SK-N-SH (cell line): ENCODE results near the gene ZNF502. TPM values are rescaled to one million over a fixed set of nuclear protein-coding genes. Genes with fewer than 3 reads are reported as not detected.

Experiments
- CTCF ChIA-PET: fragments of 300-600, 350-600 bp; formaldehyde crosslinking; extraction: SDS; loops from one replicate; lab custom pipeline; 2021; lab: Yijun Ruan, JAX
- POLR2A ChIA-PET: fragments of 350-600 bp; sonication (Branson Sonifier 250); formaldehyde crosslinking; extraction: SDS; loops from one replicate; lab custom pipeline; 2020; ENCODE audit warnings: antibody characterized with exemption, inconsistent platforms; lab: Yijun Ruan, JAX
- DNase-seq: peaks from one replicate; pipeline ENCODE4 v3.0.0; 2012
- H2AFZ ChIP-seq: fragments of 200-600 bp; sonication (generic); 2 replicates; pipeline ENCODE4 v1.8.1; 2016; ENCODE audit warnings: antibody characterized with exemption, mild to moderate bottlenecking, low read depth
- H3F3A ChIP-seq: fragments of 200-600 bp; sonication (generic); replicated peaks from 2 replicates; pipeline ENCODE3; 2016; ENCODE audit warnings: antibody characterized with exemption, mild to moderate bottlenecking; ENCODE audit not compliant: insufficient read depth
- H3K27ac ChIP-seq, 2 experiments: fragments of 200-500 bp in 1 of 2; fragments of 200-600 bp in 1 of 2; sonication (Bioruptor generic) in 1 of 2; sonication (generic), shearing (Covaris generic) in 1 of 2; 2 replicates each; pipeline versions ENCODE4 v1.5.1 to v1.6.1; 2014 to 2016; ENCODE audit warnings: low read depth in 2 of 2, inconsistent platforms in 1 of 2, low read length in 1 of 2, mild to moderate bottlenecking in 1 of 2, mixed read lengths in 1 of 2
- H3K27me3 ChIP-seq: fragments of 200-600 bp; sonication (generic), shearing (Covaris generic); 2 replicates; pipeline ENCODE4 v1.6.1; 2016; ENCODE audit warnings: mixed run types; ENCODE audit not compliant: insufficient read depth
- H3K36me3 ChIP-seq, 2 experiments: fragments of 200-500 bp in 1 of 2; fragments of 200-600 bp in 1 of 2; sonication (Bioruptor generic) in 1 of 2; sonication (generic) in 1 of 2; replicated peaks in 1 of 2; 2 replicates each; pipeline versions ENCODE3 to v1.5.1; 2014 to 2016; ENCODE audit warnings: low read length in 1 of 2, mild to moderate bottlenecking in 1 of 2; ENCODE audit not compliant: insufficient read depth in 2 of 2, control insufficient read depth in 1 of 2
- H3K4me1 ChIP-seq, 2 experiments: fragments of 200-500 bp in 1 of 2; fragments of 200-600 bp in 1 of 2; sonication (Bioruptor generic) in 1 of 2; sonication (generic), shearing (Covaris generic) in 1 of 2; 2 replicates each; pipeline versions ENCODE4 v1.5.1 to v1.6.1; 2014 to 2016; ENCODE audit warnings: low read depth in 1 of 2, low read length in 1 of 2, mixed run types in 1 of 2; ENCODE audit not compliant: insufficient read depth in 2 of 2, control insufficient read depth in 1 of 2
- H3K4me2 ChIP-seq: fragments of 200-600 bp; sonication (generic), shearing (Covaris generic); 2 replicates; pipeline ENCODE4 v1.6.1; 2017; ENCODE audit warnings: mixed run types
- H3K4me3 ChIP-seq, 2 experiments: fragments of 200-500 bp in 1 of 2; fragments of 200-600 bp in 1 of 2; sonication (Bioruptor generic) in 1 of 2; sonication (generic), shearing (Covaris generic) in 1 of 2; 2 replicates each; pipeline versions ENCODE4 v1.5.1 to v1.8.1; 2014 to 2016; ENCODE audit warnings: low read depth in 2 of 2, inconsistent platforms in 1 of 2, low read length in 1 of 2, mild to moderate bottlenecking in 1 of 2, mixed read lengths in 1 of 2, moderate library complexity in 1 of 2
- H3K79me2 ChIP-seq: fragments of 200-600 bp; sonication (generic); 2 replicates; pipeline ENCODE4 v1.8.1; 2017; ENCODE audit warnings: mild to moderate bottlenecking; ENCODE audit not compliant: insufficient read depth
- H3K9ac ChIP-seq: fragments of 200-600 bp; sonication (generic); 2 replicates; pipeline ENCODE4 v1.6.1; 2017; ENCODE audit warnings: mixed run types
- H3K9me2 ChIP-seq: fragments of 200-600 bp; sonication (generic); 2 replicates; pipeline ENCODE4 v1.6.1; 2017; ENCODE audit warnings: mixed run types
- H3K9me3 ChIP-seq: fragments of 200-600 bp; sonication (generic); 2 replicates; pipeline ENCODE4 v1.6.1; 2017; ENCODE audit warnings: mixed run types, mild to moderate bottlenecking, moderate library complexity
- H4K20me1 ChIP-seq: fragments of 200-600 bp; sonication (generic); 2 replicates; pipeline ENCODE4 v1.6.1; 2017; ENCODE audit warnings: mild to moderate bottlenecking, mixed run types; ENCODE audit not compliant: insufficient read depth
- EP300 ChIP-seq, 2 experiments: IDR thresholded peaks; 2 replicates each; pipeline versions ENCODE4 v1.4.0 to v1.6.1; 2012; ENCODE audit warnings: borderline replicate concordance in 1 of 2, low read depth in 1 of 2, low read length in 1 of 2
- EZH2phosphoT487 ChIP-seq: fragments of 200-600 bp; sonication (generic); IDR thresholded peaks from 2 replicates; pipeline ENCODE4 v1.6.1; 2017; ENCODE audit warnings: low read depth, mixed run types, mild to moderate bottlenecking, antibody characterized with exemption, moderate library complexity, borderline replicate concordance
- FOXM1 ChIP-seq: IDR thresholded peaks from 2 replicates; pipeline ENCODE4 v1.4.0; 2012; ENCODE audit warnings: low read depth, mild to moderate bottlenecking
- GATA2 ChIP-seq: sonication (generic); formaldehyde crosslinking; IDR thresholded peaks from 2 replicates; pipeline ENCODE4 v1.5.0; 2020; ENCODE audit warnings: mild to moderate bottlenecking, missing genetic modification reagents
- JUND ChIP-seq: IDR thresholded peaks from 2 replicates; pipeline ENCODE4 v1.4.0; 2012
- MAX ChIP-seq: IDR thresholded peaks from 2 replicates; pipeline ENCODE4 v1.4.0; 2012; ENCODE audit warnings: low read depth
- NFIC ChIP-seq: IDR thresholded peaks from 2 replicates; pipeline ENCODE4 v1.4.0; 2012; ENCODE audit warnings: borderline replicate concordance
- POLR2AphosphoS5 ChIP-seq: IDR thresholded peaks from 2 replicates; pipeline ENCODE4 v1.6.1; 2012; ENCODE audit warnings: low read depth, low read length
- RFX5 ChIP-seq: IDR thresholded peaks from 2 replicates; pipeline ENCODE4 v1.6.1; 2012; ENCODE audit warnings: mild to moderate bottlenecking, improper control_type of control experiment, low read length
- SIN3A ChIP-seq: IDR thresholded peaks from 2 replicates; pipeline ENCODE4 v1.6.1; 2012; ENCODE audit warnings: low read depth, mild to moderate bottlenecking, low read length, moderate library complexity, borderline replicate concordance
- TCF12 ChIP-seq: IDR thresholded peaks from 2 replicates; pipeline ENCODE4 v1.4.0; 2012
- TEAD4 ChIP-seq: IDR thresholded peaks from 2 replicates; pipeline ENCODE4 v1.4.0; 2012; ENCODE audit warnings: mild to moderate bottlenecking, borderline replicate concordance; ENCODE audit not compliant: insufficient read depth
- YY1 ChIP-seq: IDR thresholded peaks from 2 replicates; pipeline ENCODE4 v1.4.0; 2012; ENCODE audit warnings: low read depth, mild to moderate bottlenecking
- WGBS: methylation state at CpG from one replicate; pipeline ENCODE4 v1.1.6; 2017; ENCODE audit warnings: low lambda C conversion rate; 5-methylcytosine and 5-hydroxymethylcytosine counted together
- polyA plus RNA-seq, 3 experiments: library from polyadenylated mRNA; depleted of rRNA; stranded (reverse); fragments of >200 nt; gene quantifications; 2 replicates each; pipeline ENCODE4 v1.2.3, GENCODE V29; 2012
- TF ChIP-seq, protein P1 (sequence below): fragments of 200-600 bp; sonication (generic); IDR thresholded peaks from 2 replicates; pipeline ENCODE4 v1.6.1; 2017; ENCODE audit warnings: antibody characterized with exemption, mild to moderate bottlenecking, moderate library complexity
- TF ChIP-seq, protein P2 (sequence below): IDR thresholded peaks from 2 replicates; pipeline ENCODE4 v1.4.0; 2012; ENCODE audit warnings: low read depth, borderline replicate concordance
- TF ChIP-seq, protein P3 (sequence below): IDR thresholded peaks from 2 replicates; pipeline ENCODE4; 2012
- TF ChIP-seq, protein P4 (sequence below): IDR thresholded peaks from 2 replicates; pipeline ENCODE4 v1.6.1; 2012; ENCODE audit warnings: mild to moderate bottlenecking, low read depth, low read length, moderate library complexity

ZNF502 gene
- polyA plus RNA-seq, 1 of the 3 experiments (the other 2 are of a cell fraction): 2.1 TPM

GRCh38 chr3:44685128-44685800 lies 27.2 kb upstream of the ZNF502 start (continued):
- TF ChIP-seq GATA2 (CRISPR knock-in tag) (no peak), RFX5 (no peak), EP300 (IDR thresholded peaks at IDR 0.05; ENCODE audit: borderline replicate concordance in 1 of 2, low read depth in 1 of 2, low read length in 1 of 2) (no peak), JUND (no peak), SIN3A (0 out of 2 replicates have a peak, but pooled peaks have one; percentile 58), TEAD4 (no peak), TCF12 (no peak)
- TF ChIP-seq, protein P1, sequence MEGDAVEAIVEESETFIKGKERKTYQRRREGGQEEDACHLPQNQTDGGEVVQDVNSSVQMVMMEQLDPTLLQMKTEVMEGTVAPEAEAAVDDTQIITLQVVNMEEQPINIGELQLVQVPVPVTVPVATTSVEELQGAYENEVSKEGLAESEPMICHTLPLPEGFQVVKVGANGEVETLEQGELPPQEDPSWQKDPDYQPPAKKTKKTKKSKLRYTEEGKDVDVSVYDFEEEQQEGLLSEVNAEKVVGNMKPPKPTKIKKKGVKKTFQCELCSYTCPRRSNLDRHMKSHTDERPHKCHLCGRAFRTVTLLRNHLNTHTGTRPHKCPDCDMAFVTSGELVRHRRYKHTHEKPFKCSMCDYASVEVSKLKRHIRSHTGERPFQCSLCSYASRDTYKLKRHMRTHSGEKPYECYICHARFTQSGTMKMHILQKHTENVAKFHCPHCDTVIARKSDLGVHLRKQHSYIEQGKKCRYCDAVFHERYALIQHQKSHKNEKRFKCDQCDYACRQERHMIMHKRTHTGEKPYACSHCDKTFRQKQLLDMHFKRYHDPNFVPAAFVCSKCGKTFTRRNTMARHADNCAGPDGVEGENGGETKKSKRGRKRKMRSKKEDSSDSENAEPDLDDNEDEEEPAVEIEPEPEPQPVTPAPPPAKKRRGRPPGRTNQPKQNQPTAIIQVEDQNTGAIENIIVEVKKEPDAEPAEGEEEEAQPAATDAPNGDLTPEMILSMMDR: no peak
- TF ChIP-seq, protein P2, sequence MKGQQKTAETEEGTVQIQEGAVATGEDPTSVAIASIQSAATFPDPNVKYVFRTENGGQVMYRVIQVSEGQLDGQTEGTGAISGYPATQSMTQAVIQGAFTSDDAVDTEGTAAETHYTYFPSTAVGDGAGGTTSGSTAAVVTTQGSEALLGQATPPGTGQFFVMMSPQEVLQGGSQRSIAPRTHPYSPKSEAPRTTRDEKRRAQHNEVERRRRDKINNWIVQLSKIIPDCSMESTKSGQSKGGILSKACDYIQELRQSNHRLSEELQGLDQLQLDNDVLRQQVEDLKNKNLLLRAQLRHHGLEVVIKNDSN: no peak

- no peak for DNase-seq
- H2AFZ ChIP-seq: no peak overlapping the region
- peaks cover 5 to 12% of the 10 kb centered on the region in 2 experiments for H3K36me3 ChIP-seq
- WGBS: 0% methylated on average over 1 of the region's 1 CpG
- no peaks in the 10 kb centered on the region for H4K20me1 ChIP-seq
- H3K9me3 ChIP-seq: no peaks in the 10 kb centered on the region
- peaks cover 0 to 2% of the 10 kb centered on the region in 2 experiments; a peak in 1 of 4 replicates for H3K4me1 ChIP-seq
- no peaks in the 10 kb centered on the region for H3K79me2 ChIP-seq
- no peak overlapping the region for H3K4me3 ChIP-seq
- H3K27me3 ChIP-seq: no peaks in the 10 kb centered on the region
- CTCF ChIA-PET: no interaction called here
- H3K4me2 ChIP-seq: no peak overlapping the region
- no peak overlapping the region for H3K27ac ChIP-seq
- H3K9me2 ChIP-seq: no peaks in the 10 kb centered on the region
- H3K9ac ChIP-seq: no peak overlapping the region
- POLR2A ChIA-PET: no interaction called here
- H3F3A ChIP-seq: no peaks in the 10 kb centered on the region
- no peak for TF ChIP-seq YY1
- no peak for TF ChIP-seq FOXM1
- no peak for TF ChIP-seq GATA2 (CRISPR knock-in tag)
- TF ChIP-seq EZH2phosphoT487: no peak
- TF ChIP-seq MAX: no peak
- TF ChIP-seq NFIC: no peak
- TF ChIP-seq, protein P3, sequence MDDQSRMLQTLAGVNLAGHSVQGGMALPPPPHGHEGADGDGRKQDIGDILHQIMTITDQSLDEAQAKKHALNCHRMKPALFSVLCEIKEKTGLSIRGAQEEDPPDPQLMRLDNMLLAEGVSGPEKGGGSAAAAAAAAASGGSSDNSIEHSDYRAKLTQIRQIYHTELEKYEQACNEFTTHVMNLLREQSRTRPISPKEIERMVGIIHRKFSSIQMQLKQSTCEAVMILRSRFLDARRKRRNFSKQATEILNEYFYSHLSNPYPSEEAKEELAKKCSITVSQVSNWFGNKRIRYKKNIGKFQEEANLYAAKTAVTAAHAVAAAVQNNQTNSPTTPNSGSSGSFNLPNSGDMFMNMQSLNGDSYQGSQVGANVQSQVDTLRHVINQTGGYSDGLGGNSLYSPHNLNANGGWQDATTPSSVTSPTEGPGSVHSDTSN: no peak
- TF ChIP-seq, protein P4, sequence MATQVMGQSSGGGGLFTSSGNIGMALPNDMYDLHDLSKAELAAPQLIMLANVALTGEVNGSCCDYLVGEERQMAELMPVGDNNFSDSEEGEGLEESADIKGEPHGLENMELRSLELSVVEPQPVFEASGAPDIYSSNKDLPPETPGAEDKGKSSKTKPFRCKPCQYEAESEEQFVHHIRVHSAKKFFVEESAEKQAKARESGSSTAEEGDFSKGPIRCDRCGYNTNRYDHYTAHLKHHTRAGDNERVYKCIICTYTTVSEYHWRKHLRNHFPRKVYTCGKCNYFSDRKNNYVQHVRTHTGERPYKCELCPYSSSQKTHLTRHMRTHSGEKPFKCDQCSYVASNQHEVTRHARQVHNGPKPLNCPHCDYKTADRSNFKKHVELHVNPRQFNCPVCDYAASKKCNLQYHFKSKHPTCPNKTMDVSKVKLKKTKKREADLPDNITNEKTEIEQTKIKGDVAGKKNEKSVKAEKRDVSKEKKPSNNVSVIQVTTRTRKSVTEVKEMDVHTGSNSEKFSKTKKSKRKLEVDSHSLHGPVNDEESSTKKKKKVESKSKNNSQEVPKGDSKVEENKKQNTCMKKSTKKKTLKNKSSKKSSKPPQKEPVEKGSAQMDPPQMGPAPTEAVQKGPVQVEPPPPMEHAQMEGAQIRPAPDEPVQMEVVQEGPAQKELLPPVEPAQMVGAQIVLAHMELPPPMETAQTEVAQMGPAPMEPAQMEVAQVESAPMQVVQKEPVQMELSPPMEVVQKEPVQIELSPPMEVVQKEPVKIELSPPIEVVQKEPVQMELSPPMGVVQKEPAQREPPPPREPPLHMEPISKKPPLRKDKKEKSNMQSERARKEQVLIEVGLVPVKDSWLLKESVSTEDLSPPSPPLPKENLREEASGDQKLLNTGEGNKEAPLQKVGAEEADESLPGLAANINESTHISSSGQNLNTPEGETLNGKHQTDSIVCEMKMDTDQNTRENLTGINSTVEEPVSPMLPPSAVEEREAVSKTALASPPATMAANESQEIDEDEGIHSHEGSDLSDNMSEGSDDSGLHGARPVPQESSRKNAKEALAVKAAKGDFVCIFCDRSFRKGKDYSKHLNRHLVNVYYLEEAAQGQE: no peak
- no peak for TF ChIP-seq POLR2AphosphoS5
- TF ChIP-seq RFX5: no peak
These were observed 24.6 kb upstream of the ZNF502 start for GRCh38 chr3:44687898-44688297.
